22Rv1 (cell line): ENCODE results near the gene ECEL1.

Source experiments
- H3K27ac ChIP-seq: fragments of 450-650 bp; 2 replicates; pipeline ENCODE4 v1.5.1; 2017
- CTCF ChIP-seq: fragments of 450-650 bp; IDR thresholded peaks from 2 replicates; pipeline ENCODE4 v1.5.1; 2017; ENCODE audit warnings: mild to moderate bottlenecking
- ZFX ChIP-seq: fragments of 450-650 bp; IDR thresholded peaks from 2 replicates; pipeline ENCODE4 v1.6.1; 2017; ENCODE audit warnings: antibody characterized with exemption, borderline replicate concordance

ECEL1 gene

GRCh38 chr2:232530626-232531260, 43.1 kb upstream of the ECEL1 start:
- H3K27ac ChIP-seq: no peak overlapping the region

GRCh38 chr2:232529806-232530547, 42.3 kb upstream of the ECEL1 start:
- no peak overlapping the region for H3K27ac ChIP-seq
- TF ChIP-seq ZFX (no peak), CTCF (no peak)

More at GRCh38 chr2:232530626-232531260, 43.1 kb upstream of the ECEL1 start:
- TF ChIP-seq ZFX (no peak), CTCF (no peak)

DNA sequence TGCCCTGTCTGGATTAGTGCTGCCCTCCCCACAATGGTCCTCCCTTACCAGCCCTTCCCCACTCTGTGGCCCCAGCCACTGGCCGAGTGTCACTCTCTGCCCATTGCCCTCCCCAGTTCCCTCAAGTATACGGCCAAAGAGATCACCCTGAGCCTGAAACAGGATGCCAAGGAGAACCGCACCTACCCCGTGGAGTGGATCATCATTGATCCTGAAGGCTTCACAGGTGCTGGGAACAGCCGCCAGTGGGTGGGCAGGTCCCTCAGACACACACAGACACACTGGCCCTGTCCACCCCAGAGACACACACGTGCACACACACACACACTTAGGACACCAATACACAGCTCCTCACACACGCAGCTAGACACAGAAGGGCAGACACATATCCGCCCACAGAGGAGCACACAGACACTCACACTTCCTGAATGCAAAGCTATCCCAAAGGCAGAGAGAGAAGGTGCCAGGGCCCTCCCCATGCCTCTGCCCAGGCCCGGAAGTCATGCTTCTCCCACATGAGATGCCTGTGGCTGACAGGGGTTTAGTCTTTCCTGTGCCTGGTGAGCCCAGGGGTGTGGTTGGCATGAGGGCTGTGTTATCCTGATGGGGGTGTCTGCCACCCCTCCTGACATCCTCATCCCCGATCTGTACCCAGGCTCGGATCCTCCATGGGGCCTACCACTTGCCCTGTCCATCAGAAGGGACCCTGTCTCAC, 41.3 kb upstream of the ECEL1 start:
- TF ChIP-seq ZFX (no peak), CTCF (no peak)
- H3K27ac ChIP-seq: no peak overlapping the region

GRCh38 chr2:232527905-232528470, 40.4 kb upstream of the ECEL1 start:
- no peak for TF ChIP-seq CTCF
- TF ChIP-seq ZFX: no peak
- H3K27ac ChIP-seq: no peak overlapping the region

DNA sequence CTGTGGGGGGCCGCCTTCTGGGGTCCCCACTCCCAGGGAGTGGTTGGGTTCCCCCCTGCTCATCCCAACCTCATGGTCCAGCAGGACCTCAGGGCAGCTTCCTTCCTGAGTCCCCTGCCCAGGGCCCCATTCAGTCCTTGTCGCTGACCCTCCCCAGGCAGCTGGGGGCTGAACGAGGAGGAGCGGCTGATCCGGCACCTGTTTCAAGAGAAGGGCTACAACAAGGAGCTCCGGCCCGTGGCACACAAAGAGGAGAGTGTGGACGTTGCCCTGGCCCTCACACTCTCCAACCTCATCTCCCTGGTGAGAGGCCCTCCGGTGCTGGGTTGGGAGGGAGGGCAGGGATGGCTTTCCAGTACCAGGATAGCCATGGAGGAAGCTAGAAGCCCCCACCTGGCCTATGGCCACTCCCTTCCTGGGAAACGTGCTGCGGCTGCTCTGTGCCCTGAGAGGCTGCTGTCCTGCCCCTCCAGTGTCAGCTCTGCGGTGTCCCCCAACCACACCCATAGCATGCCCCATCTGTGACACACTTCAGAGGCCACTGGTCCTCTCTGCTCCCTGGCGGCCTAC, 38.8 kb upstream of the ECEL1 start:
- H3K27ac ChIP-seq: no peak overlapping the region
- TF ChIP-seq CTCF (no peak), ZFX (no peak)

DNA sequence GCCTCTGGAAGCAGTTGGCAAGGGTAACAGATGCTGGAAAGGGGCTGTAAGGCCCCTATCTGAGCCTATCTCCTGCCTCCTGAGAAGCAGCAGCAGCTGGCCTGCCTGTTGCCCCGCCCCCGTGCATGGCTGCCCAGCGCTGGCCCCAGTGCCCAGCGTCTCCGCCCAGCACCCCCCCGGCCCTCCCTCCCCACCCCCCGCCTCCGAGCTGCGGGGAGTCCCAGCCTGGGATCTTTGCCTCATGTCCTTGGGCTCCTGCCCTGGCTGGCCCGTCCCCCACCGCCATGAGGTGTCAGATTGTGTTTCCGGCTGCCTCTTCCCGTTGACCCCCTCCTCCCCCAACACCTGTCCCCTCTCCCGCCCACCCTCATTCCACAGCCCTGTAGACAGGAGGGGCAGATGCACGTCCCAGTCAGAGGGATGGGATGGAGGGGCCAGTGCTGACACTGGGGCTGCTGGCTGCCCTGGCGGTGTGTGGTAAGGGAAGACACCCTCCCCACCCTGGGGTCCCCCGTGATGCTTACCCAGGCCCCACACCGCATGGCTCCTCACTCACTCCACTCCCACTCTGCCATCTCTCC, 38.2 kb upstream of the ECEL1 start, which contains the start of gene CHRND:
TSS of gene CHRND (plus strand) at position 370 of the 581 bp plus-strand sequence. CDS start at position 426, 56 bp downstream.
- no peak for TF ChIP-seq ZFX
- TF ChIP-seq CTCF: no peak
- no peak within 1 kb of the TSS for H3K27ac ChIP-seq
